Heart right ventricle (tissue), 16 donors: ENCODE data around the gene ALPK1. TPM values are rescaled to one million over a fixed set of nuclear protein-coding genes. Genes with fewer than 3 reads are reported as not detected.
"Not testable (repeated sequence)": the region's sequence is repeated elsewhere in the genome, so short reads cannot be mapped to it uniquely, and the experiment has no call there.

Experiments
- ATAC-seq, 8 donors: fragments of 200-7000 bp; cut with Tn5 transposase; one replicate each; pipeline ENCODE4 v1.9.1; 2020; ENCODE audit warnings: mild to moderate bottlenecking in 8 of 8, moderate library complexity in 8 of 8, moderate number of reproducible peaks in 1 of 8
- DNase-seq, 2 donors: peaks; one replicate each; pipeline ENCODE4 v3.0.0-alpha.2; 2020
- H3K27ac ChIP-seq, 10 donors: fragments of 200-600 bp; sonication (generic) in 2 of 10; one replicate each; pipeline versions ENCODE4 v1.5.0 to v1.8.0; 2020 to 2022; ENCODE audit warnings: mild to moderate bottlenecking in 3 of 10
- H3K27me3 ChIP-seq, 7 donors: fragments of 200-600 bp; one replicate each; pipeline ENCODE4 v1.8.0; 2021 to 2022; ENCODE audit warnings: mild to moderate bottlenecking in 2 of 7
- H3K36me3 ChIP-seq, 9 donors: fragments of 200-600 bp; sonication (generic) in 1 of 9; one replicate each; pipeline versions ENCODE4 v1.5.0 to v1.8.0; 2020 to 2022; ENCODE audit warnings: mild to moderate bottlenecking in 2 of 9
- H3K4me1 ChIP-seq, 9 donors: fragments of 200-600 bp; sonication (generic) in 1 of 9; one replicate each; pipeline versions ENCODE4 v1.5.0 to v1.8.0; 2020 to 2022; ENCODE audit warnings: mild to moderate bottlenecking in 4 of 9
- H3K4me3 ChIP-seq, 10 donors: fragments of 200-600 bp; sonication (generic) in 2 of 10; one replicate each; pipeline versions ENCODE4 v1.5.0 to v1.8.0; 2020 to 2022; ENCODE audit warnings: mild to moderate bottlenecking in 7 of 10, moderate library complexity in 2 of 10
- H3K9me3 ChIP-seq, 11 donors: fragments of 200-600 bp in 10 of 11; sonication (generic) in 2 of 11; one replicate each; pipeline versions ENCODE4 v1.5.0 to v1.8.0; 2013 to 2022; ENCODE audit warnings: mild to moderate bottlenecking in 2 of 11, control low read depth in 1 of 11, moderate library complexity in 1 of 11
- CTCF ChIP-seq, 9 donors: fragments of 200-600 bp; sonication (generic) in 2 of 9; IDR thresholded peaks; one replicate each; pipeline versions ENCODE4 v1.5.0 to v1.8.0; 2021 to 2022; ENCODE audit warnings: antibody characterized with exemption in 9 of 9, mild to moderate bottlenecking in 5 of 9, moderate library complexity in 1 of 9
- WGBS, 2 donors: extraction: QIAGEN DNeasy Blood & Tissue Kit; methylation state at CpG; one replicate each; pipeline ENCODE4 v1.1.7; 2013; ENCODE audit warnings: inconsistent platforms in 1 of 2; 5-methylcytosine and 5-hydroxymethylcytosine counted together
- intact Hi-C, 10 donors: fragments of 100-400 bp; cut with DNase I; formaldehyde crosslinking; loops; one replicate each; pipeline versions ENCODE4 v1.11.1 to v1.14.2; 2022
- polyA plus RNA-seq, 2 donors: library from polyadenylated mRNA; stranded (reverse); fragments of 200-250 nt; gene quantifications; one replicate each; pipeline ENCODE4 v1.2.3, GENCODE V29; 2013
- total RNA-seq, 10 donors: library from RNA; stranded (reverse); fragmentation: NEBNext Ultra II Directional in 3 of 10; extraction: Animal tissue kit (Norgen Biotek cat#: 25700) in 3 of 10; gene quantifications; one replicate each; pipeline versions ENCODE4 v1.2.1 to v1.2.4, GENCODE V29; 2021 to 2023
- donor health status: Arrhythmogenic right ventricular cardiomyopathy.
- donor health status: ischemic (EF 13 %, LVEDD 7.1; RV severe dilation, severe dysfunction).
- donor health status: healthy with polysubstance abuse.
- donor health status: DM: no; HTN: yes; CAD: no.
- donor health status: DM: no; HTN: no; CAD: no.
- donor health status: ischemic (EF 25% LVEDD 6.9; RV normal size, moderate dysfunction).
- donor health status: ischemic (EF 25% LVEDD 5.7; RV mildly dilated, moderate dysfunction).
- donor health status: healthy.
- donor health status: DM: yes; HTN: yes; CAD: no.
- donor health status: Ischemic cardiomyopathy.
- donor health status: ischemic (EF 35%, LVEDD 5.7; RV mildly dilated, moderate dysfunction).
- donor health status: nonischemic (EF 11% LVEDD 7.7; RV severe dilation, severe dysfunction).
- donor health status: DM: yes; HTN: yes; CAD: no.
- donor health status: PGD.
- donor health status: ischemic (EF 29% LVEDD 5.4; RV normal size, mild dysfunction).
- donor health status: nonischemic (EF 23%, LVEDD 6.1; RV moderate dilation, normal function).

ALPK1 gene
- total and polyA plus RNA-seq, 12 donors, result 1.1 to 11.0 (median 4.4) TPM

DNA sequence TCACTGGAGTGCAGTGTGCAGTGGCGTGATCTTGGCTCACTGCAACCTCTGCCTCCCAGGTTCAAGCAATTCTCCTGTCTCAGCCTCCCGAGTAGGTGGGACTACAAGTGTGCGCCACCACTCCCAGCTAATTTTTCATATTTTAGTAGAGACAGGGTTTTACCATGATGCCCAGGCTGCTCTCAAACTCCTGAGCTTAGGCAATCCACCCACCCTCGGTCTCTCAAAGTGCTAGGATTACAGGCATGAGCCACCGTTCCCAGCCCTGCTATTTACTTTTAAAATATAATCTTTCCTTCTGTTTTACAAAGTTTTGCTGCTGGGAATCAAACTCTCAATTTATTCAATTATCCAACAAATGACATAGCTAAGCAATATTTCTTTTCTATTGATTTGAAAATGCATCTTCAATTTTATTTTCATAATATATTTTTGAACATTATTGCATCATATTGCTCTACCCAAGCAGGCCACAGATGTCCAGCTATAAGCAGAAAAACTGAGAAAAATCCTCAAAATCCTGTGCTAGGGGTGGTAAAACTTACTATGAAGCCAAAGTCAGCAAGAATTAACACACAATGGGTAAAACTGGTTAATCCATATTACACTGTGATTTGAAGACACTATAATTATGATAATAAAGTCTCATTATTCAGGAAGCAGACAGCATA lies 16.6 kb upstream of the ALPK1 start:
- Histone ChIP-seq H3K9me3 (no peaks in the 10 kb centered on the region), H3K4me1 (peaks cover 0 to 52% (median 12%) of the 10 kb centered on the region in 9 donors), H3K4me3 (no peak overlapping the region), H3K27ac (peak overlapping the region in 1 of 10 donors; percentile 32), H3K36me3 (peaks cover 0 to 25% (median 0%) of the 10 kb centered on the region in 9 donors), H3K27me3 (no peaks in the 10 kb centered on the region)
- TF ChIP-seq CTCF (IDR thresholded peaks at IDR 0.05), result no peak
- 71 to 79% methylated on average over 5 of the region's 5 CpGs for WGBS, 2 donors
- DNase-seq (no peak), ATAC-seq (no peak)
- intact Hi-C loops, result no loop called here

GRCh38 chr4:112281895-112282398 lies 15.2 kb upstream of the ALPK1 start:
- ATAC-seq, H3K27me3 ChIP-seq, intact Hi-C loops, H3K9me3 ChIP-seq, H3K4me3 ChIP-seq, H3K27ac ChIP-seq, DNase-seq: not testable (repeated sequence)
- Histone ChIP-seq H3K4me1 (peaks cover 0 to 63% (median 17%) of the 10 kb centered on the region in 9 donors), H3K36me3 (peaks cover 0 to 13% (median 0%) of the 10 kb centered on the region in 9 donors)
- 84 to 92% methylated on average over 2 of the region's 2 CpGs for WGBS, 2 donors

DNA sequence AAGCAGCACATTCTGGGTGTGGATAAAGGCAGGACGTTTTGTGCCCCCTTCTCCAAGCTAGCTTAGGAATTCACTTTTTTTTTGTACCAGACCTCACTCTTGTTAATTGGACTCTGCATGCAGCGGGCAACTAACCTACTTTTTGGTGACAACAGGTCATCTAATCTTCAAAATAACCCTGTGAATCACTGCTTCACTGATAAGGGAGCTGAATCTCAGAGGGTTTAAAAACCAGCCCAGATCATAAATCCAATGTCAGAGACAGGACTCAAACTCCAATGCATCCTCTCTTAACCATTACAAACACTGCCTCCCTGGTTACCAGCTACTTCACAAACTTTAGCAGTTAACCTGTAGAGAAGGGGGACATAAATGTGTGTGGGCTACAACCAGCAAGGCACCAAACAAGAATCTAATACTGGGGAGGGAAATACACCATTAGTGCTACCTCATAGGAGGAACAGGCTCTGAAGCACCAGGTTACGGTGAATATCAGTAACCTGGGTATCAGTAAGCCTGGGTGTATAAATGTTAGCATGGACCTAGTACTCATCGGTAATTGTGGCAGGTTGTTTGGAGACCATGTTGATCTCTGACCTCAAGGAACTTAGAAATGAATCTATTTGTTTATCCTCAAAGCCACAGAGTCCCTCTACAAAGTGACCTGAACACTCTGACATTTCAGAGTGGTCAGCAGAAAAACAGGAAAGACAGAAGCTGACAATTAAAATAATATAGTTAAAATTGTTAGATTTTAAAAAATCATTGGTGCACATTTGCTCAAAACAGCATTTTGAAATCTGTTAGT lies 14.1 kb upstream of the ALPK1 start:
- intact Hi-C loops, result no loop called here

GRCh38 chr4:112284166-112284565 lies 13.0 kb upstream of the ALPK1 start:
- intact Hi-C loops, result no loop called here
- WGBS, 2 donors, result 22 to 26% methylated on average over 6 of the region's 6 CpGs
- H3K9me3 ChIP-seq, result no peaks in the 10 kb centered on the region
- H3K4me1 ChIP-seq, result peaks cover 0 to 74% (median 17%) of the 10 kb centered on the region in 9 donors
- H3K27me3 ChIP-seq, result no peaks in the 10 kb centered on the region
- ATAC-seq (peak in 1 of 8 donors; percentile 1), DNase-seq (no peak)
- peak overlapping the region in 7 of 10 donors; percentile 75 to 95 (median 80) for H3K27ac ChIP-seq
- no peaks in the 10 kb centered on the region for H3K36me3 ChIP-seq
- H3K4me3 ChIP-seq, result peak overlapping the region in 9 of 10 donors; percentile 53 to 92 (median 74)
- no peak for TF ChIP-seq CTCF (IDR thresholded peaks at IDR 0.05)

More for the DNA sequence above, 14.1 kb upstream of the ALPK1 start:
- Histone ChIP-seq H3K27me3 (no peaks in the 10 kb centered on the region), H3K27ac (no peak overlapping the region), H3K4me1 (peaks cover 0 to 72% (median 17%) of the 10 kb centered on the region in 9 donors), H3K4me3 (peak overlapping the region in 1 of 10 donors; percentile 92), H3K9me3 (no peaks in the 10 kb centered on the region), H3K36me3 (peaks cover 0 to 2% (median 0%) of the 10 kb centered on the region in 9 donors)
- DNase-seq (no peak), ATAC-seq (no peak)
- no peak for TF ChIP-seq CTCF (IDR thresholded peaks at IDR 0.05)
- 76 to 84% methylated on average over 4 of the region's 4 CpGs for WGBS, 2 donors
